T-helper 22 cell (primary cell): Measurements from ENCODE around the gene SLC35E3.
"Not testable (repeated sequence)": the region's sequence is repeated elsewhere in the genome, so short reads cannot be mapped to it uniquely, and the experiment has no call there.

ENCODE experiments used
- DNase-seq: peaks from one replicate; pipeline ENCODE4 v3.0.0-alpha.2; 2020; ENCODE audit warnings: low read depth

The SLC35E3 gene

GRCh38 chr12:68814490-68815231 is 68.7 kb downstream of the SLC35E3 start:
- DNase-seq = no peak

- DNase-seq = no peak
These were observed 69.4 kb downstream of the SLC35E3 start for GRCh38 chr12:68815232-68815927.

DNA sequence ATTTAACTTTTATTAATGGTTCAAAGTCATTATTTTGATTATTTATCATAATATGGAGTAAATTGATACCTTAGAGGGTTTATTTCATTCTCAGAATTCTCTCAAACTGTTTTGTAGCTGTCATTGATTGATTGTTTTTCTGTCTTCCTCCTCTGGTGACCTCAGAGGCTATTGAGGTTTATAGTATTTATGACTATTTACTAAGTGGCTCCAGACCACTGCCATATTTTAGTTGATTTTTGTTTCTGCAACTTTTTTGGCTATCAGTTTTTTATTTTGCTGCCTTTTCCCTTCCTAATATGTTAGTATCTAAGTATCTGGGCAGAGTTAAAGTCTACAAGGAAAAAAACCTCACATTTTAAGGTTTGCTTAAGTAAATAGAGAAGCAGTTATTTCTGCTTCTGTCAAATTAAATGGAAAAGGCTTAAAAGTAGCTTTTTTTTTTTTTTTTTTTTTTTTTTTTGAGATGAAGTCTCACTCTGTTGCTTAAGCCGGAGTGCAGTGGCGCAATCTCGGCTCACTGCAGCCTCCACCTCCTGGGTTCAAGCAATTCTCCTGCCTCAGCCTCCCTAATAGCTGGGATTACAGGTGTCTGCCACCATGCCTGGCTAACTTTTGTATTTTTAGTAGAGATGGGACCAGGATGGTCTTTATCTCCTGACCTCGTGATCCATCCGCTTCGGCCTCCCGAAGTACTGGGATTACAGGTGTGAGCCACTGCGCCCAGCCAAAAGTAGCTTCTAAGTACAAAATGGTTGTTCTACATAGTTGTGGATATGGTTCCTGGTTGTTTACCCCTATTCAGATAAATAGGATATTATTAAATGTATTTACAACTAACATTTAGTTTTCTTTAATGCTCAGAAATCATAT is 70.2 kb downstream of the SLC35E3 start:
- no peak for DNase-seq

- DNase-seq = not testable (repeated sequence)
These were observed 73.5 kb downstream of the SLC35E3 start for GRCh38 chr12:68819481-68819880.

GRCh38 chr12:68821357-68822188 is 75.6 kb downstream of the SLC35E3 start:
- DNase-seq = no peak

GRCh38 chr12:68823696-68824095 is 77.7 kb downstream of the SLC35E3 start:
- no peak for DNase-seq

DNA sequence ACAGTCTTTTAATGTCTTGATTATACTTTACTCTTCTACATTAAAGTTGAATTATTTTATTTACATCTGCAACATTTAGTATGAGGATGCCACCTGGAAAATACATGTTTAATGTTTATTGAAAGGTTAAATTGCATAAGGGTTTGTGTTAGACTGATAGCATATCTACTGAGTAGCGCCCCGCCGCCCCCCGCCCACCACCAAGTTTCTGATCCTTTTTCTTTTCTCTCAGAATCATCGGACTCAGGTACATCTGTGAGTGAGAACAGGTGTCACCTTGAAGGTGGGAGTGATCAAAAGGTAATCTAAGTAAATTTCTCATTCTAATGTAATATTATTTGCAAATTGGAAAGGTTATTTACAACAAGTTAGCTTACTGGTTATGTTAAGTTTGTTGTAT is 78.2 kb downstream of the SLC35E3 start:
- DNase-seq = no peak

DNA sequence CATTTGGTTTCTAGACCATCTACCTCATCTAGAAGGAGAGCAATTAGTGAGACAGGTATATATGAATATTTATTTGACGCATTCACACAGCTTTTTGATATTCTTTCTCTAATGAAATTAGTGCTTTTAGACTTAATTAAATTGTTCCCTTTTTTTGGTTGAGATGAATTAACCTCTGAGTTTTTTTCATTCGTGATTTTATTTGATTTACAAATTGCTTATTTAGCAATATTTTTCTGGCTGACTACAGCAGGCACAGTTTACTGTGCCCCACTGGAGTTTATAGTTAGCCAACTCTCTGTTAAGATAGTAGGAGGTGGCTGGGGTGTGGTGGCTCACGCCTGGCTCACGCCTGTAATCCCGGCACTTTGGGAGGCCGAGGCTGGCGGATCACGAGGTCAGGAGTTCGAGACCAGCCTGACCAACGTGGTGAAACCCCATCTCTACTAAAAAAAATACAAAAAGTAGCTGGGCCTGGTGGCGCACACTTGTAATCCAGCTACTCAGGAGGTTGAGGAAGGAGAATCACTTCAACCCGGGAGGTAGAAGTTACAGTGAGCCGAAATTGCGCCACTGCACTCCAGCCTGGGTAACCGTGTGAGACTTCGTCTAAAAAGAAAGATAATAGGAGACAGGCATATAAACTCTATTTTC is 78.7 kb downstream of the SLC35E3 start:
- no peak for DNase-seq

DNA sequence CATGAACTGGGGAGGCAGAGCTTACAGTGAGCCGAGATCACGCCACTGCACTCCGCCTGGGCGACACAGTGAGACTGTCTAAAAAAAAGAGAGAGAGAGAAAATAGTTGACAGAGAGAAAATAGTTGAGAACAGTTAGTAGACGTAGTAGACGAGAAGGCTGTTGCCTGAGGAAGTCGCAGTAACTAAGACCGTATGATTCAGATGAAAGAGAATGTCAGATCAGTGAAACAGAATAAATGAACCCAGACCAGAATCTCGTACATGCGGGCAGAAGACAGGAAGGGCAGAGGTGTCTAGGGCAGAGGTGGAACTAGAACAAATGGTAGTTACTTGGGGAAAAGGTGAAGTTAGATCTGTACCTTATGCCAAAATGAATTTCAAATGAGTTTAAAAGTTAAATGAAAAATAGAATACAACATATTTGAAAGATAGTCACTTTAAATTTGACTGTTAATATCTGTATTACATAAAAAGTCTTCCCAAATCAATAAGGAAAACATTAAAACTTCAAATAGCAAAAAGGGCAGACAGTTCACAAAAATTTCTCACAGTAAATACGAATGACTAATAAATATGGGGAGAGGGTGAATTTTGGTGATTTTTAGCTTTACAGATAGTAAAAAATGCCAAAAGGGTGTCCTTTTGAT is 79.7 kb downstream of the SLC35E3 start:
- DNase-seq = no peak

GRCh38 chr12:68827895-68828671 is 82.1 kb downstream of the SLC35E3 start:
- DNase-seq = no peak

- no peak for DNase-seq
These were observed 82.7 kb downstream of the SLC35E3 start for GRCh38 chr12:68828672-68829068.
